Transverse colon (tissue), 4 donors: Measurements from ENCODE around the gene OR10H5. TPM values are rescaled to one million over a fixed set of nuclear protein-coding genes. Genes with fewer than 3 reads are reported as not detected.

Experiments used
- DNase-seq: peaks from one replicate; pipeline ENCODE4 v3.0.0-alpha.2; 2019
- H3K27ac ChIP-seq, 4 donors: fragments of 200-600 bp; sonication (generic); 2 replicates each; pipeline ENCODE4 v1.5.1; 2016 to 2018; ENCODE audit warnings: inconsistent platforms in 4 of 4
- H3K27me3 ChIP-seq: fragments of 200-600 bp; sonication (generic); 2 replicates; pipeline ENCODE4 v1.5.1; 2017; ENCODE audit warnings: inconsistent platforms
- H3K36me3 ChIP-seq, 4 donors: fragments of 200-600 bp; sonication (generic); 2 replicates each; pipeline ENCODE4 v1.5.1; 2017 to 2019; ENCODE audit warnings: inconsistent platforms in 4 of 4
- H3K4me1 ChIP-seq, 4 donors: fragments of 200-600 bp; sonication (generic); 2 replicates each; pipeline ENCODE4 v1.5.1; 2017 to 2020; ENCODE audit warnings: inconsistent platforms in 4 of 4
- H3K4me3 ChIP-seq, 4 donors: fragments of 200-600 bp; sonication (generic); 1 replicate in 1 of 4; 2 replicates in 3 of 4; pipeline versions ENCODE4 v1.5.1 to v1.6.1; 2017 to 2019; ENCODE audit warnings: inconsistent platforms in 4 of 4
- H3K9me3 ChIP-seq, 2 donors: fragments of 200-600 bp; sonication (generic); 2 replicates each; pipeline ENCODE4 v1.5.1; 2017 to 2019; ENCODE audit warnings: inconsistent platforms in 2 of 2
- EP300 ChIP-seq: sonication (generic); formaldehyde crosslinking; IDR thresholded peaks from one replicate; pipeline ENCODE4 v1.6.1; 2017; ENCODE audit warnings: antibody characterized with exemption, low read depth
- POLR2A ChIP-seq: fragments of 450-650 bp; IDR thresholded peaks from one replicate; pipeline ENCODE4 v1.6.1; 2016; ENCODE audit warnings: antibody characterized with exemption, mild to moderate bottlenecking, moderate library complexity
- POLR2AphosphoS5 ChIP-seq, 3 donors: sonication (generic); formaldehyde crosslinking; IDR thresholded peaks; one replicate each; pipeline ENCODE4 v1.6.1; 2016; ENCODE audit warnings: antibody characterized with exemption in 3 of 3
- WGBS, 2 donors: methylation state at CpG; one replicate each; pipeline ENCODE4 v1.1.5; 2018; ENCODE audit warnings: low coverage in 1 of 2; 5-methylcytosine and 5-hydroxymethylcytosine counted together
- in situ Hi-C, 4 donors: fragments of 200-750 bp; cut with MboI; loops; one replicate each; pipeline versions ENCODE4 v1.15.0 to v1.15.1; 2017; ENCODE audit warnings: low sequenced_read_pairs in 3 of 4, low pct_ligation_motif_present in 1 of 4, low pct_unique_long_range_greater_than_20kb in 1 of 4
- intact Hi-C: fragments of 100-400 bp; cut with DNase I; formaldehyde crosslinking; loops from one replicate; pipeline ENCODE4 v1.15.1; 2023; ENCODE audit warnings: low total_unique reads
- total RNA-seq, 4 donors: library from RNA; depleted of rRNA; stranded (reverse); fragments of >200 nt; gene quantifications; one replicate each; pipeline ENCODE4 v1.1.0, GENCODE V29; 2016
- TF ChIP-seq, protein P1 (sequence below), 5 experiments: fragments of 200-600 bp in 3 of 5; fragments of 450-650 bp in 2 of 5; sonication (generic) in 3 of 5; IDR thresholded peaks; 1 replicate in 2 of 5; 2 replicates in 3 of 5; pipeline ENCODE4 v1.5.1; 2016 to 2017; ENCODE audit warnings: antibody characterized with exemption in 5 of 5, inconsistent platforms in 3 of 5, mild to moderate bottlenecking in 2 of 5, moderate library complexity in 1 of 5

OR10H5 gene
- total RNA-seq, 4 donors from 2014 or later: not detected

- Histone ChIP-seq H3K27me3 (peaks cover 44% of the 10 kb centered on the region), H3K4me3 (no peak overlapping the region), H3K27ac (no peak overlapping the region), H3K36me3 (no peaks in the 10 kb centered on the region), H3K4me1 (peaks cover 0 to 2% (median 0%) of the 10 kb centered on the region in 4 donors), H3K9me3 (no peaks in the 10 kb centered on the region)
- TF ChIP-seq POLR2A: no peak
- 50% methylated on average over 1 to 7 of the region's 7 CpGs for WGBS, 2 donors
- in situ Hi-C loops: loop anchor here in 2 of 4 donors (25.0 kb wide), 1 partner anchor 177 kb away; the partner anchor contains the start of gene CYP4F3 (in 2 of the 2)
- DNase-seq: no peak
- intact Hi-C loops: loop anchor here (2.0 kb wide), 1 partner anchor 185 kb away; no protein-coding TSS in a partner anchor
These were observed 26.5 kb downstream of the OR10H5 start for GRCh38 chr19:15813916-15814315.

DNA sequence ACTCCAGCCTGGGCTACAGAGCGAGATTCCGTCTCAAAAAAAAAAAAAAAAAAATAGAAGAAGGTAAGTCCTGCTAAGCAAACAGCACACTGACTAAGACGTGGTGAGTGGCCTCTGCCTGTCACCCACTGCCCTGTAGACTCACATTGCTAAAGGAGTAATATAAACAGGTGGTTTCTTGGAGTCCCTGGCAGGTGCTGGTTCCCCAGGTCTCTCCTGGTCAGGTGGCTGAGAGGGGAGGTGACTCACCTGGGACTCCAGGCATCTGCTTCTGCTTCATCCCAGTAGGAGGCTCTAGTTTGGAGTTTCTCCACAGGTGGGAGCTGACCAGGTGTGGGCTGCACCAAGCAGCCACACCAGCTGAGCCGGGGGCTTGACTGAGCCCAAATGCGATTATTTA is 27.8 kb downstream of the OR10H5 start, which contains the start of gene OR10H1:
Gene OR10H1, minus strand, starts transcription at position 359 of the 400 bp plus-strand sequence. CDS start 7,627 bp downstream, outside the sequence.
- Histone ChIP-seq H3K4me3 (no peak within 1 kb of the TSS), H3K9me3 (no peaks in the 10 kb centered on the region), H3K27me3 (peaks cover 44% of the 10 kb centered on the region), H3K27ac (no peak within 1 kb of the TSS), H3K36me3 (no peaks in the 10 kb centered on the region), H3K4me1 (peaks cover 0 to 2% (median 0%) of the 10 kb centered on the region in 4 donors)
- TF ChIP-seq POLR2AphosphoS5 (IDR thresholded peaks at IDR 0.05) (no peak), EP300 (no peak), POLR2A (no peak)
- TF ChIP-seq, protein P1, sequence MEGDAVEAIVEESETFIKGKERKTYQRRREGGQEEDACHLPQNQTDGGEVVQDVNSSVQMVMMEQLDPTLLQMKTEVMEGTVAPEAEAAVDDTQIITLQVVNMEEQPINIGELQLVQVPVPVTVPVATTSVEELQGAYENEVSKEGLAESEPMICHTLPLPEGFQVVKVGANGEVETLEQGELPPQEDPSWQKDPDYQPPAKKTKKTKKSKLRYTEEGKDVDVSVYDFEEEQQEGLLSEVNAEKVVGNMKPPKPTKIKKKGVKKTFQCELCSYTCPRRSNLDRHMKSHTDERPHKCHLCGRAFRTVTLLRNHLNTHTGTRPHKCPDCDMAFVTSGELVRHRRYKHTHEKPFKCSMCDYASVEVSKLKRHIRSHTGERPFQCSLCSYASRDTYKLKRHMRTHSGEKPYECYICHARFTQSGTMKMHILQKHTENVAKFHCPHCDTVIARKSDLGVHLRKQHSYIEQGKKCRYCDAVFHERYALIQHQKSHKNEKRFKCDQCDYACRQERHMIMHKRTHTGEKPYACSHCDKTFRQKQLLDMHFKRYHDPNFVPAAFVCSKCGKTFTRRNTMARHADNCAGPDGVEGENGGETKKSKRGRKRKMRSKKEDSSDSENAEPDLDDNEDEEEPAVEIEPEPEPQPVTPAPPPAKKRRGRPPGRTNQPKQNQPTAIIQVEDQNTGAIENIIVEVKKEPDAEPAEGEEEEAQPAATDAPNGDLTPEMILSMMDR (IDR thresholded peaks at IDR 0.05): no peak
- in situ Hi-C loops: loop anchor here in 2 of 4 donors (25.0 kb wide), 1 partner anchor 178 kb away; the partner anchor contains the start of gene CYP4F3 (in 2 of the 2)
- intact Hi-C loops: loop anchor here (2.0 kb wide), 1 partner anchor 187 kb away; no protein-coding TSS in a partner anchor
- DNase-seq: no peak
- WGBS, 2 donors: 67 to 68% methylated on average over 3 to 5 of the region's 5 CpGs

DNA sequence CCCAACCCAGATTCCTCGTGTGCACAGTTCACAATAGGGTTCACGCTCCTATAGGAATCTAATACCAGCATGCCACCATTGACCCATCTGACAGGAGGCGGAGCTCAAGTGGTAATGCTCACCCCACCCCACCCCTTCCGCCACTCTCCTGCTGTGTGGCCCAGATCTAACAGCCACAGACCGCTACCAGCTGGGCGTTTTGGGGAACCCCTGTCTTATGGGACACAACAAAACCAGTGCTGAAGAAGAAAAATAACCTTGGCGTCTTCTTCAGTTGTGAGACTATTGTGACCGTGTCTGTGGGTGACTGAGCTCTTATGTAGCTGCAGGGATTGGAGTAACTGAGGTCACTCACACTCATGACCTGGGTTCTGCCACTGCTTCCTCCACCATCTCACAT is 33.2 kb downstream of the OR10H5 start:
- H3K27me3 ChIP-seq: peaks cover 1% of the 10 kb centered on the region
- no peak for DNase-seq
- TF ChIP-seq, protein P1 (IDR thresholded peaks at IDR 0.05): no peak
- no peak overlapping the region for H3K4me3 ChIP-seq
- intact Hi-C loops (no loop called here), in situ Hi-C loops (loop anchor here in 2 of 4 donors (25.0 kb wide), 1 partner anchor 183 kb away; the partner anchor contains the start of gene CYP4F3 (in 2 of the 2))
- WGBS, 2 donors: 81% methylated on average over 8 of the region's 8 CpGs; no CpG with 5 or more reads in 1 of the 2 donors
- H3K36me3 ChIP-seq: no peaks in the 10 kb centered on the region
- no peak overlapping the region for H3K27ac ChIP-seq
- H3K4me1 ChIP-seq: no peaks in the 10 kb centered on the region
- H3K9me3 ChIP-seq: no peaks in the 10 kb centered on the region

DNA sequence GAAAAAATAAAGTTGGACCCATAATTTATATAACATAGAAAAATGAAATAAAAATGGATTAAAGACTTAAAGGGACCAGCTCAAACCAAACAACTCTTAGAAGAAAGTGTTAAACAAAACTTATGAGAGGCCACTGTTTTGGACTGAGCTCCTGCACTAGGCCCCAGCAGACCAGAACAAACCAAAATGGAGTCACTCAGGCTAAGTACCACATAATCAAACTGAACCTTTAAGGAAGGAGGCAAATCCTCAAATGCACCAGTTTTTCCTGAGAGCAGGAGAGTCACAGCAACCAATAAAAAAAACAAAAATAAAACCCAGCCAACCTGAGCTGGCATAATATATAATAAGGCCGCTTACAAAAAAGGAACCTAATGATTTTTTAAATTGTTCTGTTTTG is 38.3 kb downstream of the OR10H5 start:
- no peaks in the 10 kb centered on the region for H3K9me3 ChIP-seq
- peaks cover 0 to 3% (median 0%) of the 10 kb centered on the region in 4 donors for H3K4me1 ChIP-seq
- no peak overlapping the region for H3K4me3 ChIP-seq
- H3K27me3 ChIP-seq: no peaks in the 10 kb centered on the region
- in situ Hi-C loops: loop anchor here in 1 of 4 donors (25.0 kb wide), 1 partner anchor 362 kb away; the partner anchor contains the start of genes AP1M1 and FAM32A
- no peak for DNase-seq
- intact Hi-C loops: no loop called here
- H3K27ac ChIP-seq: no peak overlapping the region
- 17 to 93% methylated on average over 1 of the region's 1 CpG for WGBS, 2 donors
- H3K36me3 ChIP-seq: no peaks in the 10 kb centered on the region
- no peak for TF ChIP-seq EP300
- TF ChIP-seq POLR2AphosphoS5 (IDR thresholded peaks at IDR 0.05): no peak
- TF ChIP-seq, protein P1 (IDR thresholded peaks at IDR 0.05): no peak
- TF ChIP-seq POLR2A: no peak
